ENCODE results near the gene PLEKHA7.

PLEKHA7 gene

GRCh38 chr11:16773981-16774935 is 240.0 kb downstream of the PLEKHA7 start:
- DNase-seq (ENCODE audit: low spot score) = no peak

GRCh38 chr11:16772141-16772512 is 242.1 kb downstream of the PLEKHA7 start:
- no peak for DNase-seq (ENCODE audit: low spot score)

GRCh38 chr11:16771350-16772140 is 242.7 kb downstream of the PLEKHA7 start:
- no peak for DNase-seq (ENCODE audit: low spot score)

- DNase-seq (ENCODE audit: low spot score) = no peak
These were observed 244.2 kb downstream of the PLEKHA7 start for GRCh38 chr11:16770016-16770415.

GRCh38 chr11:16769386-16769785 is 244.8 kb downstream of the PLEKHA7 start:
- DNase-seq (ENCODE audit: low spot score) = no peak

- DNase-seq (ENCODE audit: low spot score) = no peak
These were observed 246.3 kb downstream of the PLEKHA7 start for GRCh38 chr11:16767957-16768356.

GRCh38 chr11:16767137-16767536 is 247.1 kb downstream of the PLEKHA7 start:
- no peak for DNase-seq (ENCODE audit: low spot score)

- no peak for DNase-seq (ENCODE audit: low spot score)
These were observed 249.3 kb downstream of the PLEKHA7 start for GRCh38 chr11:16764888-16765287.

- no peak for DNase-seq (ENCODE audit: low spot score)
These were observed 250.5 kb downstream of the PLEKHA7 start for GRCh38 chr11:16763746-16764145.

- DNase-seq (ENCODE audit: low spot score) = no peak
These were observed 254.2 kb downstream of the PLEKHA7 start for GRCh38 chr11:16759857-16760508.

- no peak for DNase-seq (ENCODE audit: low spot score)
These were observed 255.7 kb downstream of the PLEKHA7 start for GRCh38 chr11:16758382-16759024.

GRCh38 chr11:16750417-16750816 is 263.8 kb downstream of the PLEKHA7 start:
- DNase-seq (ENCODE audit: low spot score) = no peak

- DNase-seq (ENCODE audit: low spot score) = no peak
These were observed 264.5 kb downstream of the PLEKHA7 start for GRCh38 chr11:16749666-16750065.

GRCh38 chr11:16749092-16749491 is 265.1 kb downstream of the PLEKHA7 start:
- no peak for DNase-seq (ENCODE audit: low spot score)

GRCh38 chr11:16745950-16746605 is 268.1 kb downstream of the PLEKHA7 start:
- no peak for DNase-seq (ENCODE audit: low spot score)

GRCh38 chr11:16744128-16744725 is 270.0 kb downstream of the PLEKHA7 start:
- DNase-seq (ENCODE audit: low spot score) = no peak

GRCh38 chr11:16743478-16743877 is 270.7 kb downstream of the PLEKHA7 start:
- DNase-seq (ENCODE audit: low spot score) = no peak

- DNase-seq (ENCODE audit: low spot score) = no peak
These were observed 272.7 kb downstream of the PLEKHA7 start for GRCh38 chr11:16741473-16741872.

- DNase-seq (ENCODE audit: low spot score) = peak; percentile 12
These were observed 275.0 kb downstream of the PLEKHA7 start for GRCh38 chr11:16738947-16739815.

Measured in AG08396 (cell line).